Measurements from ENCODE around the gene ENKD1. TPM values are rescaled to one million over a fixed set of nuclear protein-coding genes. Genes with fewer than 3 reads are reported as not detected.

Gene ENKD1
- total RNA-seq, 3 donors from 2014 or later (not counting 1 experiment from before 2014, with no cell fraction given) = 3.4 to 4.2 (median 3.7) TPM

DNA sequence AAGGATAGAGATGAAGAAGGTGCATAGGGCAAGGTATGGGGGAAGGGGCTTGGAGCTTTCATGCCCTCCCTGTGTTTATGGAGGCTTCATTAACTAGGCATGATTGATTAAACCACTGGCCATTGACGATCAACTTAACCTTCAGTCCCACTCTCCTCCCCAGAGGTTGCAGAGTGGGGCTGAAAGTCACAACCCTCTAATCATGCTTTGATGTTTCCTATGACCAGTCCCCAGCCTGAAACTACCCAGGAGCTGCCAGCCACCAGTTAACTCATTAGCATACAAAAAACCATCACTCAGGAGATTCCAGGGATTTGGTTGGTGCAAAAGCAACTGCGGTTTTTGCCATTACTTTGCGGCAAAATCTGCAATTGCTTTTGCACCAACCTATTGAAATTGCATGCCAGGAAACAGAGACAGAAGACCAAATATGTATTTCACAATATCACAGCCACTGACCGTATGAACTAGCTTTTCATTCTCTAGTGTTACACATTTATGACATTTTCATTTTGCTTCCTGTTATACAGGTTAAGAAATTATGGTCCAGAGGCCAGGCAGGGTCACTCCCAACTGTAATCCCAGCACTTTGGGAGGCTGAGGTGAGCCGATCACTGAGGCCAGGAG, 47.2 kb upstream of the ENKD1 start:
- H3K36me3 Mint-ChIP-seq = no peaks in the 10 kb centered on the region
- no peaks in the 10 kb centered on the region for H3K9me3 Mint-ChIP-seq
- TF ChIP-seq, protein P1, sequence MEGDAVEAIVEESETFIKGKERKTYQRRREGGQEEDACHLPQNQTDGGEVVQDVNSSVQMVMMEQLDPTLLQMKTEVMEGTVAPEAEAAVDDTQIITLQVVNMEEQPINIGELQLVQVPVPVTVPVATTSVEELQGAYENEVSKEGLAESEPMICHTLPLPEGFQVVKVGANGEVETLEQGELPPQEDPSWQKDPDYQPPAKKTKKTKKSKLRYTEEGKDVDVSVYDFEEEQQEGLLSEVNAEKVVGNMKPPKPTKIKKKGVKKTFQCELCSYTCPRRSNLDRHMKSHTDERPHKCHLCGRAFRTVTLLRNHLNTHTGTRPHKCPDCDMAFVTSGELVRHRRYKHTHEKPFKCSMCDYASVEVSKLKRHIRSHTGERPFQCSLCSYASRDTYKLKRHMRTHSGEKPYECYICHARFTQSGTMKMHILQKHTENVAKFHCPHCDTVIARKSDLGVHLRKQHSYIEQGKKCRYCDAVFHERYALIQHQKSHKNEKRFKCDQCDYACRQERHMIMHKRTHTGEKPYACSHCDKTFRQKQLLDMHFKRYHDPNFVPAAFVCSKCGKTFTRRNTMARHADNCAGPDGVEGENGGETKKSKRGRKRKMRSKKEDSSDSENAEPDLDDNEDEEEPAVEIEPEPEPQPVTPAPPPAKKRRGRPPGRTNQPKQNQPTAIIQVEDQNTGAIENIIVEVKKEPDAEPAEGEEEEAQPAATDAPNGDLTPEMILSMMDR (IDR thresholded peaks at IDR 0.05) = no peak
- intact Hi-C loops (cut with micrococcal nuclease) = no loop called here
- no peak for ATAC-seq
- peaks cover 12 to 16% of the 10 kb centered on the region in 2 donors for H3K4me1 Mint-ChIP-seq
- Histone ChIP-seq H3K36me3 (ENCODE audit: control insufficient read depth, insufficient read depth, low read length) (no peaks in the 10 kb centered on the region), H3K4me1 (ENCODE audit: control insufficient read depth, insufficient read depth, low read length) (peaks cover 8% of the 10 kb centered on the region), H3K9me3 (ENCODE audit: control insufficient read depth, insufficient read depth, low read length) (no peaks in the 10 kb centered on the region), H3K4me3 (ENCODE audit: low read length) (no peak overlapping the region), H3K27me3 (ENCODE audit: control insufficient read depth, insufficient read depth, low read length) (no peaks in the 10 kb centered on the region), H3K27ac (ENCODE audit: low read length) (no peak overlapping the region)
- no peaks in the 10 kb centered on the region for H3K27me3 Mint-ChIP-seq (ENCODE audit: low read depth in 2 of 2)
- H3K27ac Mint-ChIP-seq = no peak overlapping the region
- no peak overlapping the region for H3K4me3 Mint-ChIP-seq
- WGBS (ENCODE audit: insufficient coverage) = 89% methylated on average over 5 of the region's 5 CpGs
- no peak for DNase-seq

DNA sequence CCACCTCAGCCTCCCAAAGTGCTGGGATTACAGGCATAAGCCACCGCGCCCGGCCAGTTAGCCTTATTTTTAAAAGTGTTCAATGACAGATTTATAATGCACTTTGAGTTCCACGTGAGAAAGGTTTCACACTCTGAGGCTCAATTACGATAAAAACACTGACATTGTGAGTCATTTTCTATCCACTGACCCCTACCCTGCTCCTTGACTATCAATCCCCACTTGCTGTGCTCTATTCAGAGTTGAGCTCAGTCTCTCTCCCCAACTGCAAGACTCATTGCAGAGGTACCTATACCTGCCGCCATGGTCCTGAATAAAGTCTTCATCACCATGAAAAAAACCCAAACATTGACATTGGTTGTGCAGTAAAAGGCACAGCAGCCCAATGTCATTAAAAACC, 44.1 kb upstream of the ENKD1 start:
- Mint-ChIP-seq H3K9me3 (no peaks in the 10 kb centered on the region), H3K27me3 (ENCODE audit: low read depth in 2 of 2) (no peaks in the 10 kb centered on the region), H3K36me3 (no peaks in the 10 kb centered on the region), H3K27ac (no peak overlapping the region), H3K4me1 (peaks cover 0 to 6% of the 10 kb centered on the region in 2 donors), H3K4me3 (no peak overlapping the region)
- Histone ChIP-seq H3K36me3 (ENCODE audit: control insufficient read depth, insufficient read depth, low read length) (no peaks in the 10 kb centered on the region), H3K4me3 (ENCODE audit: low read length) (no peak overlapping the region), H3K27me3 (ENCODE audit: control insufficient read depth, insufficient read depth, low read length) (no peaks in the 10 kb centered on the region), H3K4me1 (ENCODE audit: control insufficient read depth, insufficient read depth, low read length) (no peaks in the 10 kb centered on the region), H3K9me3 (ENCODE audit: control insufficient read depth, insufficient read depth, low read length) (no peaks in the 10 kb centered on the region), H3K27ac (ENCODE audit: low read length) (no peak overlapping the region)
- ATAC-seq (no peak), DNase-seq (no peak)
- 97% methylated on average over 6 of the region's 6 CpGs for WGBS (ENCODE audit: insufficient coverage)
- TF ChIP-seq, protein P1 (IDR thresholded peaks at IDR 0.05) = no peak
- intact Hi-C loops (cut with micrococcal nuclease) = no loop called here

DNA sequence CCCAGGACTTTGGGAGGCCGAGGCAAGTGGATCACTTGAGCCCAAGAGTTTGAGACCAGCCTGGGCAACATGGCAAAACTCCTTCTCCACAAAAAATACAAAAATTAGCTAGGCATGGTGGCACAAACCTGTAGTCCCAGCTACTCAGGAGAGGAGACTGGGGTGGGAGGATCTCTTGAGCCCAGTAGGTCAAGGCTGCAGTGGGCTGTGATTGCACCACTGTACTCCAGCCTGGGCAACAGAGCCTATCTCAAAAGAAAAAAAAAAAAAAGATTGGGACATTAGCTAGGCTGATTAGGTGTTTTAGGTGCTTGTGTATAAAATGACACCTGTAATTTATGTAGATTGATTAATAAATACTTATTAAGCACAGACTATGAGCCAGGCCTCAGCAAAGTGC, 42.5 kb upstream of the ENKD1 start:
- intact Hi-C loops (cut with micrococcal nuclease) = no loop called here

More for the DNA sequence above, 42.5 kb upstream of the ENKD1 start:
- Mint-ChIP-seq H3K36me3 (no peaks in the 10 kb centered on the region), H3K27ac (no peak overlapping the region), H3K27me3 (ENCODE audit: low read depth in 2 of 2) (no peaks in the 10 kb centered on the region), H3K4me3 (no peak overlapping the region), H3K4me1 (peaks cover 7 to 12% of the 10 kb centered on the region in 2 donors), H3K9me3 (no peaks in the 10 kb centered on the region)
- TF ChIP-seq, protein P1 (IDR thresholded peaks at IDR 0.05) = no peak
- DNase-seq = no peak
- Histone ChIP-seq H3K27ac (ENCODE audit: low read length) (no peak overlapping the region), H3K36me3 (ENCODE audit: control insufficient read depth, insufficient read depth, low read length) (no peaks in the 10 kb centered on the region), H3K9me3 (ENCODE audit: control insufficient read depth, insufficient read depth, low read length) (no peaks in the 10 kb centered on the region), H3K4me1 (ENCODE audit: control insufficient read depth, insufficient read depth, low read length) (no peaks in the 10 kb centered on the region), H3K4me3 (ENCODE audit: low read length) (no peak overlapping the region), H3K27me3 (ENCODE audit: control insufficient read depth, insufficient read depth, low read length) (no peaks in the 10 kb centered on the region)
- 90% methylated on average over 1 of the region's 1 CpG for WGBS (ENCODE audit: insufficient coverage)
- ATAC-seq = no peak

All from natural killer cell (primary cell).